Transverse colon (tissue), 3 donors: Measurements from ENCODE around the gene COL13A1.

Source experiments
- CTCF ChIP-seq, 5 experiments: fragments of 200-600 bp in 3 of 5; fragments of 450-650 bp in 2 of 5; sonication (generic) in 3 of 5; IDR thresholded peaks; 1 replicate in 2 of 5; 2 replicates in 3 of 5; pipeline ENCODE4 v1.5.1; 2016 to 2017; ENCODE audit warnings: antibody characterized with exemption in 5 of 5, inconsistent platforms in 3 of 5, mild to moderate bottlenecking in 2 of 5, moderate library complexity in 1 of 5
- EP300 ChIP-seq: sonication (generic); formaldehyde crosslinking; IDR thresholded peaks from one replicate; pipeline ENCODE4 v1.6.1; 2017; ENCODE audit warnings: antibody characterized with exemption, low read depth
- POLR2A ChIP-seq: fragments of 450-650 bp; IDR thresholded peaks from one replicate; pipeline ENCODE4 v1.6.1; 2016; ENCODE audit warnings: antibody characterized with exemption, mild to moderate bottlenecking, moderate library complexity

- TF ChIP-seq EP300 (no peak), CTCF (IDR thresholded peaks at IDR 0.05) (no peak), POLR2A (no peak)
Observed at GRCh38 chr10:69844698-69845097, 43.0 kb downstream of the COL13A1 start.
